Spleen (tissue), 7 donors: ENCODE measurements around the gene CUBN.

Source experiments
- CTCF ChIP-seq, 11 experiments: fragments of 200-600 bp in 7 of 11; fragments of 450-650 bp in 4 of 11; sonication (generic) in 4 of 11; IDR thresholded peaks in 8 of 11; conservative IDR thresholded peaks in 3 of 11; 1 replicate in 7 of 11; 2 replicates in 4 of 11; pipeline versions ENCODE4 v1.4.0 to v1.8.0; 2016 to 2021; ENCODE audit warnings: antibody characterized with exemption in 11 of 11, inconsistent platforms in 4 of 11, mild to moderate bottlenecking in 1 of 11
- POLR2A ChIP-seq, 3 donors: fragments of 450-650 bp; IDR thresholded peaks; one replicate each; pipeline ENCODE4 v1.5.1; 2017; ENCODE audit warnings: antibody characterized with exemption in 3 of 3, mild to moderate bottlenecking in 1 of 3
- POLR2AphosphoS5 ChIP-seq, 3 donors: sonication (generic); formaldehyde crosslinking; IDR thresholded peaks; one replicate each; pipeline ENCODE4 v1.5.1; 2017; ENCODE audit warnings: antibody characterized with exemption in 3 of 3
- donor health status: DM: no; HTN: no; CAD: no; lungs with moderate emphysema.
- donor health status: DM: no; HTN: no; CAD: no.
- donor health status: DM: no; HTN: no; CAD: no.

GRCh38 chr10:16788778-16789177 lies 340.8 kb downstream of the CUBN start:
- TF ChIP-seq POLR2A (IDR thresholded peaks at IDR 0.05), result no peak
- TF ChIP-seq CTCF (IDR thresholded peaks at IDR 0.05 in 8 of 11, conservative IDR thresholded peaks at IDR 0.05 in 3 of 11), result no peak
- no peak for TF ChIP-seq POLR2AphosphoS5 (IDR thresholded peaks at IDR 0.05)
